ENCODE measurements around the gene TSEN34.

The TSEN34 gene

DNA sequence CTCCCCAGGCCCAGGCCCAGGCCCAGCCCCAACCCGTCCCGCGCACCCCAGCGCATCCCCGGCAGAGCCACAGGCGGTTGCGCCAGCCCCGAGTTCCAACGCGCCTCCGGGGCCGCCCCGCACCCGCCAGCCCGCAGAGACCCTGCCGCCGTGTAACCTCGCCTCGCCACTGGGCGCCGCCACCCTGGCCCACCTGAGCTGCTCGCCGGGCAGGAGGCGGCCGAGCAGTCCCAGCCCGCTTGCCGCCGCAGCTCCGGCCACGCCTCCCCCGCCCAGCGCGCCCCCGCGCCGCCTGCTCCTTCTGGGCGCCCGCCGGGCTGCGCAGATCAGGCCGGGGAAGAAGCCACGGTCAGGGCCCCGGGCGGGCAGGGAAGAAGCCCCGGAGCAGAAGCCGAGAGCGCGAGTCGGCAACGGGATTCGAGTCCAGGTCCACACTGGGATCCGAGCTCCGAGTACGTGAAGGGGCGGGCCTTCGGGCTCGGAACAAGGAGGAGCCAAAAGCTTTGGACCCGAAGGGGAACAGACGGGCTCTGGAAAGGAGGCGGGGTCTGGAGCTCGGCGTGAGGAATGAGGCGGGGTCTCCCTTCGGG is 1.9 kb upstream of the TSEN34 start, which contains the start of gene MBOAT7 (continued):
- TF ChIP-seq, protein P1, sequence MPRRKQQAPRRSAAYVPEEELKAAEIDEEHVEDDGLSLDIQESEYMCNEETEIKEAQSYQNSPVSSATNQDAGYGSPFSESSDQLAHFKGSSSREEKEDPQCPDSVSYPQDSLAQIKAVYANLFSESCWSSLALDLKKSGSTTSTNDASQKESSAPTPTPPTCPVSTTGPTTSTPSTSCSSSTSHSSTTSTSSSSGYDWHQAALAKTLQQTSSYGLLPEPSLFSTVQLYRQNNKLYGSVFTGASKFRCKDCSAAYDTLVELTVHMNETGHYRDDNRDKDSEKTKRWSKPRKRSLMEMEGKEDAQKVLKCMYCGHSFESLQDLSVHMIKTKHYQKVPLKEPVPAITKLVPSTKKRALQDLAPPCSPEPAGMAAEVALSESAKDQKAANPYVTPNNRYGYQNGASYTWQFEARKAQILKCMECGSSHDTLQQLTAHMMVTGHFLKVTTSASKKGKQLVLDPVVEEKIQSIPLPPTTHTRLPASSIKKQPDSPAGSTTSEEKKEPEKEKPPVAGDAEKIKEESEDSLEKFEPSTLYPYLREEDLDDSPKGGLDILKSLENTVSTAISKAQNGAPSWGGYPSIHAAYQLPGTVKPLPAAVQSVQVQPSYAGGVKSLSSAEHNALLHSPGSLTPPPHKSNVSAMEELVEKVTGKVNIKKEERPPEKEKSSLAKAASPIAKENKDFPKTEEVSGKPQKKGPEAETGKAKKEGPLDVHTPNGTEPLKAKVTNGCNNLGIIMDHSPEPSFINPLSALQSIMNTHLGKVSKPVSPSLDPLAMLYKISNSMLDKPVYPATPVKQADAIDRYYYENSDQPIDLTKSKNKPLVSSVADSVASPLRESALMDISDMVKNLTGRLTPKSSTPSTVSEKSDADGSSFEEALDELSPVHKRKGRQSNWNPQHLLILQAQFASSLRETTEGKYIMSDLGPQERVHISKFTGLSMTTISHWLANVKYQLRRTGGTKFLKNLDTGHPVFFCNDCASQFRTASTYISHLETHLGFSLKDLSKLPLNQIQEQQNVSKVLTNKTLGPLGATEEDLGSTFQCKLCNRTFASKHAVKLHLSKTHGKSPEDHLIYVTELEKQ (tag by site-specific recombination; IDR thresholded peaks at IDR 0.05; ENCODE audit: borderline replicate concordance), result no peak
- TF ChIP-seq EGR2 (tag by site-specific recombination; IDR thresholded peaks at IDR 0.05; ENCODE audit: low read depth) (0 out of 2 replicates have a peak, but pooled peaks have one; percentile 27), ELK4 (IDR thresholded peaks at IDR 0.05; ENCODE audit: borderline replicate concordance, low read depth, low read length) (no peak), ZNF664 (tag by site-specific recombination; IDR thresholded peaks at IDR 0.05) (no peak), ZNF23 (tag by site-specific recombination; IDR thresholded peaks at IDR 0.05; ENCODE audit: borderline replicate concordance) (no peak), ZNF776 (tag by site-specific recombination; IDR thresholded peaks at IDR 0.05; ENCODE audit: borderline replicate concordance) (no peak), ZSCAN30 (tag by site-specific recombination; IDR thresholded peaks at IDR 0.05) (peak; percentile 56; the same call in 1 of the 2 replicates), ZNF473 (tag by site-specific recombination; IDR thresholded peaks at IDR 0.05) (no peak), ZBTB17 (tag by site-specific recombination; IDR thresholded peaks at IDR 0.05) (peak; percentile 48; the same call in 1 of the 2 replicates), ZNF404 (tag by site-specific recombination; IDR thresholded peaks at IDR 0.05) (no peak), ZNF302 (tag by site-specific recombination; IDR thresholded peaks at IDR 0.05; ENCODE audit: low read depth) (no peak), SP7 (tag by site-specific recombination; IDR thresholded peaks at IDR 0.05) (0 out of 2 replicates have a peak, but pooled peaks have one; percentile 39), REPIN1 (tag by site-specific recombination; IDR thresholded peaks at IDR 0.05; ENCODE audit: low read depth) (no peak), SALL2 (tag by site-specific recombination; IDR thresholded peaks at IDR 0.05; ENCODE audit: borderline replicate concordance) (no peak), HOXC10 (CRISPR knock-in tag; IDR thresholded peaks at IDR 0.05) (0 out of 2 replicates have a peak, but pooled peaks have one; percentile 94), YY1 (tag by site-specific recombination; IDR thresholded peaks at IDR 0.05) (no peak), GLIS2 (tag by site-specific recombination; IDR thresholded peaks at IDR 0.05) (no peak), KLF9 (tag by site-specific recombination; IDR thresholded peaks at IDR 0.05; ENCODE audit: low read depth) (peak; percentile 72), ZNF211 (tag by site-specific recombination; IDR thresholded peaks at IDR 0.05; ENCODE audit: low read depth) (no peak), ZNF555 (tag by site-specific recombination; conservative IDR thresholded peaks at IDR 0.05) (no peak), ZNF169 (tag by site-specific recombination; IDR thresholded peaks at IDR 0.05) (no peak)
- TF ChIP-seq, protein P2, sequence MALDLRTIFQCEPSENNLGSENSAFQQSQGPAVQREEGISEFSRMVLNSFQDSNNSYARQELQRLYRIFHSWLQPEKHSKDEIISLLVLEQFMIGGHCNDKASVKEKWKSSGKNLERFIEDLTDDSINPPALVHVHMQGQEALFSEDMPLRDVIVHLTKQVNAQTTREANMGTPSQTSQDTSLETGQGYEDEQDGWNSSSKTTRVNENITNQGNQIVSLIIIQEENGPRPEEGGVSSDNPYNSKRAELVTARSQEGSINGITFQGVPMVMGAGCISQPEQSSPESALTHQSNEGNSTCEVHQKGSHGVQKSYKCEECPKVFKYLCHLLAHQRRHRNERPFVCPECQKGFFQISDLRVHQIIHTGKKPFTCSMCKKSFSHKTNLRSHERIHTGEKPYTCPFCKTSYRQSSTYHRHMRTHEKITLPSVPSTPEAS (tag by site-specific recombination; IDR thresholded peaks at IDR 0.05), result no peak
- TF ChIP-seq, protein P3, sequence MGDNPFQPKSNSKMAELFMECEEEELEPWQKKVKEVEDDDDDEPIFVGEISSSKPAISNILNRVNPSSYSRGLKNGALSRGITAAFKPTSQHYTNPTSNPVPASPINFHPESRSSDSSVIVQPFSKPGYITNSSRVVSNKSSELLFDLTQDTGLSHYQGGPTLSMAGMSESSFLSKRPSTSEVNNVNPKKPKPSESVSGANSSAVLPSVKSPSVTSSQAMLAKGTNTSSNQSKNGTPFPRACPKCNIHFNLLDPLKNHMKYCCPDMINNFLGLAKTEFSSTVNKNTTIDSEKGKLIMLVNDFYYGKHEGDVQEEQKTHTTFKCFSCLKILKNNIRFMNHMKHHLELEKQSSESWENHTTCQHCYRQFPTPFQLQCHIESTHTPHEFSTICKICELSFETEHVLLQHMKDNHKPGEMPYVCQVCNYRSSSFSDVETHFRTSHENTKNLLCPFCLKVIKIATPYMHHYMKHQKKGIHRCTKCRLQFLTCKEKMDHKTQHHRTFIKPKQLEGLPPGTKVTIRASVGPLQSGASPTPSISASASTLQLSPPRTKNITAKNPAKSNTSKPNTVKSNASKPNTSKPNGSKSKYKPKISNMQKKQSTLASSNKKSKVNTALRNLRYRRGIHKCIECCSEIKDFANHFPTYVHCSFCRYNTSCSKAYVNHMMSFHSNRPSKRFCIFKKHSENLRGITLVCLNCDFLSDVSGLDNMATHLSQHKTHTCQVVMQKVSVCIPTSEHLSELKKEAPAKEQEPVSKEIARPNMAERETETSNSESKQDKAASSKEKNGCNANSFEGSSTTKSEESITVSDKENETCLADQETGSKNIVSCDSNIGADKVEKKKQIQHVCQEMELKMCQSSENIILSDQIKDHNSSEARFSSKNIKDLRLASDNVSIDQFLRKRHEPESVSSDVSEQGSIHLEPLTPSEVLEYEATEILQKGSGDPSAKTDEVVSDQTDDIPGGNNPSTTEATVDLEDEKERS (tag by site-specific recombination; IDR thresholded peaks at IDR 0.05), result no peak
- TF ChIP-seq, protein P4, sequence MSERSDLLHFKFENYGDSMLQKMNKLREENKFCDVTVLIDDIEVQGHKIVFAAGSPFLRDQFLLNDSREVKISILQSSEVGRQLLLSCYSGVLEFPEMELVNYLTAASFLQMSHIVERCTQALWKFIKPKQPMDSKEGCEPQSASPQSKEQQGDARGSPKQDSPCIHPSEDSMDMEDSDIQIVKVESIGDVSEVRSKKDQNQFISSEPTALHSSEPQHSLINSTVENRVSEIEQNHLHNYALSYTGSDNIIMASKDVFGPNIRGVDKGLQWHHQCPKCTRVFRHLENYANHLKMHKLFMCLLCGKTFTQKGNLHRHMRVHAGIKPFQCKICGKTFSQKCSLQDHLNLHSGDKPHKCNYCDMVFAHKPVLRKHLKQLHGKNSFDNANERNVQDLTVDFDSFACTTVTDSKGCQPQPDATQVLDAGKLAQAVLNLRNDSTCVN (tag by site-specific recombination; optimal IDR thresholded peaks at IDR 0.05), result peak; percentile 59
- TF ChIP-seq, protein P5, sequence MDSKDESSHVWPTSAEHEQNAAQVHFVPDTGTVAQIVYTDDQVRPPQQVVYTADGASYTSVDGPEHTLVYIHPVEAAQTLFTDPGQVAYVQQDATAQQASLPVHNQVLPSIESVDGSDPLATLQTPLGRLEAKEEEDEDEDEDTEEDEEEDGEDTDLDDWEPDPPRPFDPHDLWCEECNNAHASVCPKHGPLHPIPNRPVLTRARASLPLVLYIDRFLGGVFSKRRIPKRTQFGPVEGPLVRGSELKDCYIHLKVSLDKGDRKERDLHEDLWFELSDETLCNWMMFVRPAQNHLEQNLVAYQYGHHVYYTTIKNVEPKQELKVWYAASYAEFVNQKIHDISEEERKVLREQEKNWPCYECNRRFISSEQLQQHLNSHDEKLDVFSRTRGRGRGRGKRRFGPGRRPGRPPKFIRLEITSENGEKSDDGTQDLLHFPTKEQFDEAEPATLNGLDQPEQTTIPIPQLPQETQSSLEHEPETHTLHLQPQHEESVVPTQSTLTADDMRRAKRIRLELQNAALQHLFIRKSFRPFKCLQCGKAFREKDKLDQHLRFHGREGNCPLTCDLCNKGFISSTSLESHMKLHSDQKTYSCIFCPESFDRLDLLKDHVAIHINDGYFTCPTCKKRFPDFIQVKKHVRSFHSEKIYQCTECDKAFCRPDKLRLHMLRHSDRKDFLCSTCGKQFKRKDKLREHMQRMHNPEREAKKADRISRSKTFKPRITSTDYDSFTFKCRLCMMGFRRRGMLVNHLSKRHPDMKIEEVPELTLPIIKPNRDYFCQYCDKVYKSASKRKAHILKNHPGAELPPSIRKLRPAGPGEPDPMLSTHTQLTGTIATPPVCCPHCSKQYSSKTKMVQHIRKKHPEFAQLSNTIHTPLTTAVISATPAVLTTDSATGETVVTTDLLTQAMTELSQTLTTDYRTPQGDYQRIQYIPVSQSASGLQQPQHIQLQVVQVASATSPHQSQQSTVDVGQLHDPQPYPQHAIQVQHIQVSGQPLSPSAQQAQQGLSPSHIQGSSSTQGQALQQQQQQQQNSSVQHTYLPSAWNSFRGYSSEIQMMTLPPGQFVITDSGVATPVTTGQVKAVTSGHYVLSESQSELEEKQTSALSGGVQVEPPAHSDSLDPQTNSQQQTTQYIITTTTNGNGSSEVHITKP (tag by site-specific recombination; IDR thresholded peaks at IDR 0.05), result peak; percentile 74

Data from HEK293 (cell line).